ENCODE measurements around the gene APBA1.

APBA1 gene

DNA sequence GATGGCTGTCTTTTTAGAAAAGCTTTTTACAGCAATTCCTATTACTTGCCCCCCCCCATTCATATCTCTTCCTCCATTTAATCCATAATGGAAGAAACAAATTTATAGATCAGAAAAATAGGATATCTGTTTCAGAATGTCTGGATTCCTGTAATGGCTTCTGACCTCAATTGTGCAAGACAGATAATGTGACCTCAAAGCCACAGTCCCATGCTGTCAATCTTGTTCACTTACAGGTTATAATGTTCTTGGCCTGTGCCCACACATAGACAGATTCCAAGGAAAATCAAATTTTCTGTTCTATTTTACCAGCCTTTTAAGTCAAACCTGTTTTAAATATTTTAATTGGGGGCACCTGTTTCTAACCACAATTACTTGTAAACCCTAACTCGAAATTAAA, 203.8 kb downstream of the APBA1 start:
- Histone ChIP-seq H3K4me1 (ENCODE audit: control insufficient read depth in 1 of 2, insufficient read depth in 2 of 2, low read length in 2 of 2) (no peaks in the 10 kb centered on the region), H3K27me3 (ENCODE audit: low read depth, low read length) (no peaks in the 10 kb centered on the region), H3K4me3 (ENCODE audit: low read depth in 1 of 2, low read length in 2 of 2) (no peak overlapping the region), H3K9me3 (ENCODE audit: control insufficient read depth in 1 of 2, low read length in 2 of 2) (no peaks in the 10 kb centered on the region), H3K36me3 (ENCODE audit: control insufficient read depth in 1 of 2, insufficient read depth in 2 of 2, low read length in 2 of 2) (no peaks in the 10 kb centered on the region), H3K27ac (ENCODE audit: low read length) (no peak overlapping the region)

DNA sequence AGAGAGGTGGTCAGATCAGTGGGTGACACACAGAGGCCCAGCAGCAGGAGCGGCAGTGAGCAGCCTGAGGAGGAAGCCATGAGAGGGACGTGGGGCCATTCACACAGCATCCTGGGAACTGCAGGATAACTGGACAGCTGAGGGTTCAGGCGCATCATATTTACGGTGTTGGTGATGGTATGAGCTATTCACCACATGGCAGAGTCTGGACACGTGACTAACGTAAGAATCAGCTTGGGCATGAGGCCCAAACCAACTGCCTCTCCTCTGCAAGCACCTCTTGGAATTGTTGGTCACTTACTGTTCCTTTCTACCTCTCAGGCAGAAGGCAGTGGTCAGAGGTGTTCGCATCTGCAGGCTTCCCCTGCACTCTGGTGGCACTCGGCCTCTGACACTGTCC, 206.0 kb downstream of the APBA1 start:
- H3K4me1 ChIP-seq (ENCODE audit: control insufficient read depth in 1 of 2, insufficient read depth in 2 of 2, low read length in 2 of 2): no peaks in the 10 kb centered on the region
- H3K9me3 ChIP-seq (ENCODE audit: control insufficient read depth in 1 of 2, low read length in 2 of 2): no peaks in the 10 kb centered on the region
- H3K27ac ChIP-seq (ENCODE audit: low read length): no peak overlapping the region
- H3K4me3 ChIP-seq (ENCODE audit: low read depth in 1 of 2, low read length in 2 of 2): no peak overlapping the region
- H3K27me3 ChIP-seq (ENCODE audit: low read depth, low read length): no peaks in the 10 kb centered on the region
- no peaks in the 10 kb centered on the region for H3K36me3 ChIP-seq (ENCODE audit: control insufficient read depth in 1 of 2, insufficient read depth in 2 of 2, low read length in 2 of 2)

DNA sequence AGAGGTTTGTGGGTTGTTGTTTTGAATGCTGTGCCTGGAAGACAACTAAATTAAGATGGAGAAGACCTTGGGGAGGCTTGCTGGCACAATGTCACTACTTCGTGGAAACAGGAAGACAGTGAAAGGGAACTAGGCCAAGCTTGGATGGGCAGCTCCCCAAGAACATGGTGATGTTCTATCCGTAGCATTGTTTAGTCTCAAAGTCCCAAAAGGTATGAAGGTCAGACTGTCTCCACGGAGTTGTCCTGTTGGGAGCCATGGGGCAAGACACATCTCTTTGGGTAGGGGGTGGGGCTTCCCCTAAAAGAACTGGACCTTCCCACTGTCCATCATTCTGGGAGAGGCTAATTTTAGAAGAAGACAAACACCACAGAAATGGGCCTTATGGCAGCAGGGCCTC, 206.7 kb downstream of the APBA1 start:
- no peak overlapping the region for H3K4me3 ChIP-seq (ENCODE audit: low read depth in 1 of 2, low read length in 2 of 2)
- H3K4me1 ChIP-seq (ENCODE audit: control insufficient read depth in 1 of 2, insufficient read depth in 2 of 2, low read length in 2 of 2): no peaks in the 10 kb centered on the region
- H3K36me3 ChIP-seq (ENCODE audit: control insufficient read depth in 1 of 2, insufficient read depth in 2 of 2, low read length in 2 of 2): no peaks in the 10 kb centered on the region
- H3K27ac ChIP-seq (ENCODE audit: low read length): no peak overlapping the region
- no peaks in the 10 kb centered on the region for H3K9me3 ChIP-seq (ENCODE audit: control insufficient read depth in 1 of 2, low read length in 2 of 2)
- no peaks in the 10 kb centered on the region for H3K27me3 ChIP-seq (ENCODE audit: low read depth, low read length)

DNA sequence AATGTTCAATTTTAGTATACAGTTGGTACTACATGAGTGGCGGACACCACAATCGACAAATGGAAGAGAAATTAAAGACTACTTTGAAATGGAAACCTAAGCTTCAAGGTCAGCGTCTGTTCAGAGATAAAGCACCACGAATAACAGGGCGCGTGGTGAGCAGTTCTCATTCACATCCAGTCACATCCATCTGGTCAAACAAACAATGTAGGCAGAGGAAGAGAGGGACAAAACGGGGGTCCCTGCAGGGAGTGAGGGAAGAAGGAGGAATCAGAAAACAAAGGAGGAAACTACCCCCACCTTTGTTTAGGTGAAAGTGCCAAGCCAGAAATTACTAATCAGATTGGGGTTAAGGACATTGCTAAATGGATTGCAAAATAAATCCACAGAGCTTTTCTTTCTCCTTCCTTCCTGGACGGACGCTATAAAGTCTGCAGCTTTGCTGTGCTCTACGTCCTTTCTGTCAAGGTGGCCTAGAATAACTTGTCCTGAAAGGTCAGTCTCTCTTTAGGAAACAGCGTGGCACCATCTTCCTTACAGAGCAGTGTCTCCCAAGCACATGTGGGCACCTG, 208.6 kb downstream of the APBA1 start:
- H3K9me3 ChIP-seq (ENCODE audit: control insufficient read depth in 1 of 2, low read length in 2 of 2): no peaks in the 10 kb centered on the region
- H3K36me3 ChIP-seq (ENCODE audit: control insufficient read depth in 1 of 2, insufficient read depth in 2 of 2, low read length in 2 of 2): no peaks in the 10 kb centered on the region
- no peak overlapping the region for H3K4me3 ChIP-seq (ENCODE audit: low read depth in 1 of 2, low read length in 2 of 2)
- H3K27ac ChIP-seq (ENCODE audit: low read length): no peak overlapping the region
- no peaks in the 10 kb centered on the region for H3K27me3 ChIP-seq (ENCODE audit: low read depth, low read length)
- H3K4me1 ChIP-seq (ENCODE audit: control insufficient read depth in 1 of 2, insufficient read depth in 2 of 2, low read length in 2 of 2): no peaks in the 10 kb centered on the region

DNA sequence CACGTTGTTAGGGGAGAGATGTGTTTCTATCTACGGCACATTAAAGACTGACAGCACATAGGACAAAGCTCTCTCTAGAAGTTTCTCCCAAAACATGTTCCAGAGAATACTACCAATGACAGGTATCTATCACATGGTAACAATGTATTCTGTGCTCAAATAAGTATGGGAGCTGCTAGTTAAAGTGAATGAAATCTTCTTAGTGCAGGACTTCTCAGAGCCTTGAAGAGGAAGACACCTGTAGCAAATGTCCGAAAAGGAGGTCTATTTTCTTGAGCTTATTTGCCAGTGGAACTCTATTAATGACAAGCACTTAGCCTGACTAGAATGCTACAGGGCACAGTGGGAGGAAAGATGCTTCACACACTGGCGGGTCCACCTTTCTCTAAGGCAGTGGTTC, 209.8 kb downstream of the APBA1 start:
- no peak overlapping the region for H3K4me3 ChIP-seq (ENCODE audit: low read depth in 1 of 2, low read length in 2 of 2)
- H3K4me1 ChIP-seq (ENCODE audit: control insufficient read depth in 1 of 2, insufficient read depth in 2 of 2, low read length in 2 of 2): no peaks in the 10 kb centered on the region
- no peaks in the 10 kb centered on the region for H3K36me3 ChIP-seq (ENCODE audit: control insufficient read depth in 1 of 2, insufficient read depth in 2 of 2, low read length in 2 of 2)
- H3K27ac ChIP-seq (ENCODE audit: low read length): no peak overlapping the region
- no peaks in the 10 kb centered on the region for H3K9me3 ChIP-seq (ENCODE audit: control insufficient read depth in 1 of 2, low read length in 2 of 2)
- no peaks in the 10 kb centered on the region for H3K27me3 ChIP-seq (ENCODE audit: low read depth, low read length)

DNA sequence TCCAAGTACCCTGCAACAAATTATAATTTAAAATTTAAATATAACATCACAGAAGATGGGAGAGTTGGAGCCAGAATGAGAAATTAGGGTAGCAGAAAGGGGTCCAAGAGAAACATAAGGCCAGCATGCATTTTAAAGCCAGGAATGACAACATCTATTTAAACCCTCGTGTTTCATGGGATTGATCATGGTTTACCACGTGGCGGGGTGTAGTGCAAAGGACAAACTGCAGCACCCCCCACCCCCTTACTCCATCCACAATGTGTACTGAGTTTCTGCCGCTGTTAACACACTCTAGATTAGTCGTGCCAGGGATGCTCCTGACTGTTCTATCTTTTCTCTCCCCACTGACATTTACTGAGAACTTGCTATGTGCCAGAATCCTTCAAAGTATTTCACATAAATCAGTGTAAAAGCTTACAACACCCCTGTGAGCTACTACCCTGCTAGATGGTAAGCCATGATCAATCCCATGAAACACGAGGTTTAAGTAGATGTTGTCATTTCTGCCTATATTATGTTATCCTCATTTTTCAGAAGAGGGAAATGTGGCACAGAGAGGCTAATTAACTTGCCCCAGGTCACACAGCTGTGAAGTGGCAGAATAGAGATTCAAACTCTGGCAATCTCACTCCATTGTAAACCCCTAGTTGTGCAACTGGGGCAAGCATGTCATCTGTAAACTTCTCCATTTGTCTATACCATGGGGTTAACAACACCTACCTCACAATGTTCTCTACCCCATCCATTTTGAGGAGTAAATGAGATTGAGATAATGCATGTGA, 210.9 kb downstream of the APBA1 start:
- H3K27ac ChIP-seq (ENCODE audit: low read length): no peak overlapping the region
- H3K36me3 ChIP-seq (ENCODE audit: control insufficient read depth in 1 of 2, insufficient read depth in 2 of 2, low read length in 2 of 2): peaks cover 0 to 3% of the 10 kb centered on the region in 2 donors
- H3K27me3 ChIP-seq (ENCODE audit: low read depth, low read length): no peaks in the 10 kb centered on the region
- no peak overlapping the region for H3K4me3 ChIP-seq (ENCODE audit: low read depth in 1 of 2, low read length in 2 of 2)
- no peaks in the 10 kb centered on the region for H3K9me3 ChIP-seq (ENCODE audit: control insufficient read depth in 1 of 2, low read length in 2 of 2)
- no peaks in the 10 kb centered on the region for H3K4me1 ChIP-seq (ENCODE audit: control insufficient read depth in 1 of 2, insufficient read depth in 2 of 2, low read length in 2 of 2)

DNA sequence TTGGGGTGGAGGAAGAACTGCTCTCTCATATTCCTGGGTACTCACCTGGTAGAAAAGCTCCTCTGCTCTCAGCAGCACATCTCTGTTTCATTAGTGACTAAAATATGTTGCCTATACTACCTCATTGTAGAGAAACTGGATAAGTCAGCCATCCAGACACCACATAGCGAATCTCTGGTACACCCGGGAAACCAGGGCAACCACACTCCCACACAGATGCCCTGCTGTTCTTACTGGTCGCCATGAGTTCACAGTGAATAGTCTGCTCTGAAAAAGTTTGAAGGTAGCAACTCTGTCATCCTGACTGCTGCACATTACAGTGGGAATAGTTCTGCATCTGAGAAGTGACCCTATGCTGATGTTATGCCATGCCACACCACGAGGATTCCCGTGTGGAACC, 212.2 kb downstream of the APBA1 start:
- peaks cover 0 to 10% of the 10 kb centered on the region in 2 donors for H3K36me3 ChIP-seq (ENCODE audit: control insufficient read depth in 1 of 2, insufficient read depth in 2 of 2, low read length in 2 of 2)
- H3K9me3 ChIP-seq (ENCODE audit: control insufficient read depth in 1 of 2, low read length in 2 of 2): no peaks in the 10 kb centered on the region
- H3K4me3 ChIP-seq (ENCODE audit: low read depth in 1 of 2, low read length in 2 of 2): no peak overlapping the region
- no peaks in the 10 kb centered on the region for H3K27me3 ChIP-seq (ENCODE audit: low read depth, low read length)
- no peak overlapping the region for H3K27ac ChIP-seq (ENCODE audit: low read length)
- H3K4me1 ChIP-seq (ENCODE audit: control insufficient read depth in 1 of 2, insufficient read depth in 2 of 2, low read length in 2 of 2): no peaks in the 10 kb centered on the region

DNA sequence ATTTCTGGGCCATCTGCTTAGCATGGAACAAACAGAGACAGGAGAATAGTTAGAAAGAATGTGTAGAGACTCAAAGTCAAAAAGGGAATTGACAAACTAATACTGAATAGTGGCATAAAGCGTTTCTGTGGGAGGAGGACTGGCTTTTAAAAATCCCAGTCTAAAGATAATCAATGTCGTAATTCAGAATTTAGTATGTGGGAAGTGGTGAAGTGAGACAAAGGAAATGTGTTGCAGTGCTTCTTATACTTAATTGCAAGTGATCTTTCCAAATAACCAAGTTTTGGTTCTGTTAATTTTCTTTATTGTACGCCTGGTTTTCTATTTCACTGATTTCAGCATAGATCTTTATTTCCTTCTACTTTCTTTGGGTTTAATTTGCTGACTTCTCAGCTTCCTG, 214.0 kb downstream of the APBA1 start:
- H3K9me3 ChIP-seq (ENCODE audit: control insufficient read depth in 1 of 2, low read length in 2 of 2): no peaks in the 10 kb centered on the region
- H3K27me3 ChIP-seq (ENCODE audit: low read depth, low read length): no peaks in the 10 kb centered on the region
- no peak overlapping the region for H3K4me3 ChIP-seq (ENCODE audit: low read depth in 1 of 2, low read length in 2 of 2)
- H3K4me1 ChIP-seq (ENCODE audit: control insufficient read depth in 1 of 2, insufficient read depth in 2 of 2, low read length in 2 of 2): no peaks in the 10 kb centered on the region
- H3K27ac ChIP-seq (ENCODE audit: low read length): no peak overlapping the region
- peaks cover 0 to 10% of the 10 kb centered on the region in 2 donors for H3K36me3 ChIP-seq (ENCODE audit: control insufficient read depth in 1 of 2, insufficient read depth in 2 of 2, low read length in 2 of 2)

DNA sequence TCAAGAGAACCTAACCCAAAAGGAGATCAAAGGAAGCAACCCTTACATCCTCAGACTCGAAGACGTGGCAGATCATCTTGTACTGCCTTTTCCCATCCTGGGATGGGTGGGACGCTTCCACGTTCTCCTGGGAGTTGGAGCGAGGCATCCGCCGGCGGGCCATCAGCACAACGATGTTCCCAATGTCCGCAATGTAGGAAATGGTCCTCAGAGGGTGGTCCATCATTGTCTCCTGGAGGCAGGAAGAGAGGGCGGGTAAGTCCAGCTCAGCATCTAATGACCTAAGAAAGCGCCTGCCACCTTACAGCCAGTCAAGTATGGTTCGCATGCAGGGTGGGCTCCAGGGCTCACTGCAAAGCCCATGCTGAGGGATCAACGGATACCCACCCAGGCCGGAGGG, 216.0 kb downstream of the APBA1 start:
- Histone ChIP-seq H3K4me3 (ENCODE audit: low read depth in 1 of 2, low read length in 2 of 2) (no peak overlapping the region), H3K27ac (ENCODE audit: low read length) (no peak overlapping the region), H3K4me1 (ENCODE audit: control insufficient read depth in 1 of 2, insufficient read depth in 2 of 2, low read length in 2 of 2) (no peaks in the 10 kb centered on the region)

DNA sequence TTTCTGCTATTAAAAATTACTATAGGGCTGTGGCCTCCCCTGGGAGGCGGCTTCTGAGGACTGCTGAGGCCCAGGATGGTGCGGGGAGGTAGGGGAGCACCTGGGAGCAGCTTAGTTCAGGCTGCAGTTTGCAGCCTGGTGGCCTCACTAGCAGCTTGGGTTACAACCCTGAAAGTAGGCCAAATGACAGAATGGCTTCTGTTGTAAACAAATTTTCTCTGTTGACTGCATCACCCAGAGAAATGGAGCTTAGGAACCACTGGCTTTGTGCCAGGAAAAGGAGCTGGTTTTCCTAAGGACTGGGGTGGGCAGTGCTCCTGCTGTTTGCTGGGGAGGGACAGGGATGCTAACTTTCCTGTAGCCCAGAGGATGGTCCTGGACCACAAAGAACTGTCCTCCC, 216.9 kb downstream of the APBA1 start:
- Histone ChIP-seq H3K4me3 (ENCODE audit: low read depth in 1 of 2, low read length in 2 of 2) (no peak overlapping the region), H3K36me3 (ENCODE audit: control insufficient read depth in 1 of 2, insufficient read depth in 2 of 2, low read length in 2 of 2) (peaks cover 0 to 22% of the 10 kb centered on the region in 2 donors), H3K27me3 (ENCODE audit: low read depth, low read length) (no peaks in the 10 kb centered on the region), H3K27ac (ENCODE audit: low read length) (no peak overlapping the region), H3K4me1 (ENCODE audit: control insufficient read depth in 1 of 2, insufficient read depth in 2 of 2, low read length in 2 of 2) (no peaks in the 10 kb centered on the region), H3K9me3 (ENCODE audit: control insufficient read depth in 1 of 2, low read length in 2 of 2) (no peaks in the 10 kb centered on the region)

More for the DNA sequence above, 216.0 kb downstream of the APBA1 start:
- Histone ChIP-seq H3K36me3 (ENCODE audit: control insufficient read depth in 1 of 2, insufficient read depth in 2 of 2, low read length in 2 of 2) (peaks cover 0 to 16% of the 10 kb centered on the region in 2 donors), H3K9me3 (ENCODE audit: control insufficient read depth in 1 of 2, low read length in 2 of 2) (no peaks in the 10 kb centered on the region), H3K27me3 (ENCODE audit: low read depth, low read length) (no peaks in the 10 kb centered on the region)

DNA sequence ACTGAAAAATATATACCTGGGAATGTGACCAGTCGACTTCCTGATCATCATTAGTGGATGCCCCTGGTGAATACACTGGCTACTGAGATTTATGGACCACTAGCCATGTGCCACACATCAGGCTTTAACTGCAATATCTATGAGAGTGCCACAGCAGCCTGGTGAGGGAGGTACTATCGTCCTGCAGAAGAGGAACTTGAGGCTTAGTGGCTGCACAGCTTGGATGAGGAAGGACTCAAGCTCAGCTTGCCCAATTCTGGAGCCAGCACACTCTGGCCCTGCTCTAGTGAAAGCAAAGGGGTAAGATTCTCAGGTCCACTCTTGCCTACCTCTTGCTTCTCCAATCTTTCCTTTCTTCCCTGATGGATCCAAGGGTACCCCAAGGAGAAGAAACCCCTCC, 217.8 kb downstream of the APBA1 start:
- Histone ChIP-seq H3K36me3 (ENCODE audit: control insufficient read depth in 1 of 2, insufficient read depth in 2 of 2, low read length in 2 of 2) (peaks cover 0 to 24% of the 10 kb centered on the region in 2 donors), H3K27ac (ENCODE audit: low read length) (no peak overlapping the region), H3K4me3 (ENCODE audit: low read depth in 1 of 2, low read length in 2 of 2) (no peak overlapping the region), H3K27me3 (ENCODE audit: low read depth, low read length) (no peaks in the 10 kb centered on the region), H3K9me3 (ENCODE audit: control insufficient read depth in 1 of 2, low read length in 2 of 2) (no peaks in the 10 kb centered on the region), H3K4me1 (ENCODE audit: control insufficient read depth in 1 of 2, insufficient read depth in 2 of 2, low read length in 2 of 2) (no peaks in the 10 kb centered on the region)

DNA sequence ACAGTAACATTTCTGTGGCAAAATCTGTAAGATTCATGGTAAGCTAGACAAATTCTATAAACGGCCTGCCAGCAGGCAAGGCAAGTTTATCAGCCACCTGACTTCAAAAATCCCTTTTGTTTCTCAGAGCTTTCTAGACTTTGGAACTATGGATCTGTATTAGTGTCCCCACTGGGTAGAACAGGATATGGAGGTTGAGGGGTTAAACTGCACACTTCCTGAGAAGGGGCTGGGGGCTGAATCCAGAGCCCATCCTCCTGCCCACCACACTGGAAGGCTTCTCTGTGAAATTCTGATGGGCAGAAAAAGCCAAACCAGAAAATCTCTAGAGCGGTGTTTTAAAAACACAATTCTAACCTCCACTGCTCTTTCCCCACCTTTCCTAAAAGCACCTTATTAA, 218.4 kb downstream of the APBA1 start:
- H3K4me3 ChIP-seq (ENCODE audit: low read depth in 1 of 2, low read length in 2 of 2): no peak overlapping the region
- H3K4me1 ChIP-seq (ENCODE audit: control insufficient read depth in 1 of 2, insufficient read depth in 2 of 2, low read length in 2 of 2): no peaks in the 10 kb centered on the region
- H3K27ac ChIP-seq (ENCODE audit: low read length): no peak overlapping the region
- no peaks in the 10 kb centered on the region for H3K27me3 ChIP-seq (ENCODE audit: low read depth, low read length)
- H3K9me3 ChIP-seq (ENCODE audit: control insufficient read depth in 1 of 2, low read length in 2 of 2): no peaks in the 10 kb centered on the region
- H3K36me3 ChIP-seq (ENCODE audit: control insufficient read depth in 1 of 2, insufficient read depth in 2 of 2, low read length in 2 of 2): peaks cover 0 to 28% of the 10 kb centered on the region in 2 donors

Data from muscle layer of duodenum (tissue), 2 donors.